BJ (cell line): ENCODE measurements around the gene POMT2. TPM values are rescaled to one million over a fixed set of nuclear protein-coding genes. Genes with fewer than 3 reads are reported as not detected.
"Not testable (repeated sequence)": the region's sequence is repeated elsewhere in the genome, so short reads cannot be mapped to it uniquely, and the experiment has no call there.

Source experiments
- CTCF ChIA-PET: fragments of 350-600 bp; formaldehyde crosslinking; extraction: SDS; loops from one replicate; lab custom pipeline; 2021; ENCODE audit warnings: antibody characterized with exemption, inconsistent platforms; lab: Yijun Ruan, JAX
- POLR2A ChIA-PET: fragments of 300-600 bp; sonication (Branson Sonifier 250); formaldehyde crosslinking; extraction: SDS; loops from one replicate; lab custom pipeline; 2021; ENCODE audit warnings: antibody characterized with exemption; lab: Charles Lee
- DNase-seq: peaks from one replicate; pipeline ENCODE4 v3.0.0-alpha.2; 2011; ENCODE audit warnings: low read depth
- H3K27me3 ChIP-seq: 2 replicates; pipeline ENCODE4 v1.6.0; 2011; ENCODE audit warnings: low read length; ENCODE audit not compliant: control insufficient read depth, insufficient read depth
- H3K36me3 ChIP-seq: 2 replicates; pipeline ENCODE4 v1.5.1; 2011; ENCODE audit warnings: low read length; ENCODE audit not compliant: control insufficient read depth, insufficient read depth
- H3K4me3 ChIP-seq: 2 replicates; pipeline ENCODE4 v1.5.1; 2011; ENCODE audit warnings: low read depth, mild to moderate bottlenecking, control low read depth, low read length
- polyA plus RNA-seq: library from polyadenylated mRNA; depleted of rRNA; stranded (reverse); fragments of >200 nt; gene quantifications from 2 replicates; pipeline ENCODE4 v1.2.3, GENCODE V29; 2011
- TF ChIP-seq, protein P1 (sequence below): IDR thresholded peaks from 2 replicates; pipeline ENCODE4 v1.5.1; 2011; ENCODE audit warnings: low read depth, mild to moderate bottlenecking, control low read depth, inconsistent platforms, low read length, moderate library complexity; ENCODE audit not compliant: insufficient read depth

The POMT2 gene
- polyA plus RNA-seq, 1 experiment: 23.3 TPM

DNA sequence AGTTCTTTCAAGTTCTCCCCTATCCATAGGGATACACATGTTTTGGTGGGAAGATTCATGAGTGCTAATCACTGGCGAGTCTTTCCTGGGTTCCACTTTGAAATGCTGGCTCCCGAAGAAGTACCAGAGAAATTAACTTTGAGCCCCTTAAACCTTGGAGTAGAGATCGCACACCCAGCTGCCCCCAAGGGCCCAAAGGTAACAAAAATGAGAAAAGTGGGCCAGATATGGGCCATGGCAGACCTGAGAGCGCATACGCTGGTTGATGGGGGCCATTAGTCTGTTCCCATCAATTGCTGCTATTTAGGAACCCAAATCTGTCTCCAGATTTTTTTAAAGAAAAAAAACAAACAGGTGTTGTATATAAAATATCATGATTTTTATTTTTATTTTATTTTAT is 2.3 kb upstream of the POMT2 start:
- TF ChIP-seq, protein P1, sequence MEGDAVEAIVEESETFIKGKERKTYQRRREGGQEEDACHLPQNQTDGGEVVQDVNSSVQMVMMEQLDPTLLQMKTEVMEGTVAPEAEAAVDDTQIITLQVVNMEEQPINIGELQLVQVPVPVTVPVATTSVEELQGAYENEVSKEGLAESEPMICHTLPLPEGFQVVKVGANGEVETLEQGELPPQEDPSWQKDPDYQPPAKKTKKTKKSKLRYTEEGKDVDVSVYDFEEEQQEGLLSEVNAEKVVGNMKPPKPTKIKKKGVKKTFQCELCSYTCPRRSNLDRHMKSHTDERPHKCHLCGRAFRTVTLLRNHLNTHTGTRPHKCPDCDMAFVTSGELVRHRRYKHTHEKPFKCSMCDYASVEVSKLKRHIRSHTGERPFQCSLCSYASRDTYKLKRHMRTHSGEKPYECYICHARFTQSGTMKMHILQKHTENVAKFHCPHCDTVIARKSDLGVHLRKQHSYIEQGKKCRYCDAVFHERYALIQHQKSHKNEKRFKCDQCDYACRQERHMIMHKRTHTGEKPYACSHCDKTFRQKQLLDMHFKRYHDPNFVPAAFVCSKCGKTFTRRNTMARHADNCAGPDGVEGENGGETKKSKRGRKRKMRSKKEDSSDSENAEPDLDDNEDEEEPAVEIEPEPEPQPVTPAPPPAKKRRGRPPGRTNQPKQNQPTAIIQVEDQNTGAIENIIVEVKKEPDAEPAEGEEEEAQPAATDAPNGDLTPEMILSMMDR: no peak
- Histone ChIP-seq H3K36me3 (no peaks in the 10 kb centered on the region), H3K27me3 (no peaks in the 10 kb centered on the region), H3K4me3 (no peak overlapping the region)
- ChIA-PET POLR2A (no interaction called here), CTCF (interaction anchor here (12.2 kb wide), 1 partner anchor 21 kb away, joined by 426 read pairs; no protein-coding TSS in a partner anchor)
- DNase-seq: no peak

DNA sequence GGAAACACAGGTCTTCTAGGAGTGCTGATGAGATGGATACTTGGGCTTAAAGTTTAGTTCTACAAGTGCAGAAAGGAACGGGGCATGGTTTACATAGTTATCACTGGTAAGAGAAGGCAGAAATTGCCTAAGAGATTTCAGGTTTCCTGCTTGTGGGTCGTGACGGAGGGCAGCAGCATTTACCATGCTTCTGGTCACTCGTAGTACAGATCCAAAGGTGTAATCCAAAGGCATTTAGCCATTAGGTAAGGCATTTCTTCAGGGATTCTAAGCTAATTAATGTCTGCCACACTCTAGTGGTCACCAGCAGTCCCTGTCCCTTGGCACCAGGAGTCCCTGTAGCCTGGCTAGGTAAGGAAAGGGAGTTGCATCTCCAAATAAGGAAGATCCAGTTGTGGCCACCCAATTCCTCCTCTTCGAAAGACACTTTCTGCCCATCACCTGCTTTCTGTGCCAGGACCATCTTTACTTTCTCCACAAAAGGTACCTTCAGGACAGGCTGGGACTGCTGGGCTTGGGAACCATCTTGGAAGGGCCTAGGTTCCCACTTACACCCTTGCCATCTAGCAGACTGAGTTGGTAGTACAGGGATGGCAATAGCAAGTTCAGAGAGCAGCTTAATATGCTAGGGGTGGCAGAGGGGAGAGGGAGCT is 1.7 kb upstream of the POMT2 start:
- POLR2A ChIA-PET: no interaction called here
- CTCF ChIA-PET: interaction anchor here (0.9 to 12.2 kb wide), 2 partner anchors 9 to 21 kb away, joined by 3 to 426 read pairs; no protein-coding TSS in a partner anchor
- TF ChIP-seq, protein P1: no peak

DNA sequence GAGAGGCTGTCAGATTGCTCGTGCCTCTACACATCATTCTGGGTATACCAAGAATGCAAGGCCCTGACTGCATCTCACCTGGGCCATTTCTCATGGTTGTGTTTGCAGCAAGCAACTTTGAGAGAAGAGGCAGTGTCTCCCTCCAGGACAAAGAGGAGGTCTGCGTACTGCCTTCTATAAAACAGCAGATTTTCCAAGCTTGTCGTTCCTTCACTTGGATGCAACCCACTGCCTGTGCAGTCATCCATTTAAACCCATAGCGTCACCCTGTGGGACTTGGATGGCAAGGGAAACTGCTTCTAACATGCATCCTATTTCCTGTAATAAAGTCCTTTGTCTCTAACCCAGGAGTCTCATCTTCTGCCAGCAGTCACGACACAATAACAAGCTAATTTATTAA is 1.3 kb downstream of the POMT2 start:
- TF ChIP-seq, protein P1: no peak
- H3K27me3 ChIP-seq: no peaks in the 10 kb centered on the region
- no peaks in the 10 kb centered on the region for H3K36me3 ChIP-seq
- CTCF ChIA-PET: interaction anchor here (12.2 kb wide), 1 partner anchor 18 kb away, joined by 426 read pairs; no protein-coding TSS in a partner anchor
- POLR2A ChIA-PET: no interaction called here
- H3K4me3 ChIP-seq: no peak overlapping the region
- no peak for DNase-seq

More for the DNA sequence above, 1.7 kb upstream of the POMT2 start:
- Histone ChIP-seq H3K4me3 (peak overlapping the region; percentile 69; the same call in 1 of the 2 replicates), H3K27me3 (no peaks in the 10 kb centered on the region), H3K36me3 (no peaks in the 10 kb centered on the region)
- DNase-seq: no peak

DNA sequence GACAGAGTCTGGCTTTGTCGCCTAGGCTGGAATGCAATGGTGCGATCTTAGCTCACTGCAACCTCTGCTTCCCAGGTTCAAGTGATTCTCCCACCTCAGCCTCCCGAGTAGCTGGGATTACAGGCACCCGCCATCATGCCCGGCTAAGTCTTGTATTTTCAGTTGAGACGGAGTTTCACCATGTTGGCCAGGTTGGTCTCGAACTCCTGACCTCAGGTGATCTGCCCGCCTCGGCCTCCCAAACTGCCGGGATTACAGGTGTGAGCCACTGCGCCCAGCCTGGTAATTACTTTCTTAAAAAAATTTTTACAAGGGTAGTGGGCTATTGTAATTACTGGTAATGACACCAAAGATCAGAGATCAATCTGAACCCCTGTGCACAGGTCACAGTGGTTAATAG is 1.9 kb downstream of the POMT2 start:
- H3K27me3 ChIP-seq, H3K4me3 ChIP-seq, DNase-seq, POLR2A ChIA-PET, H3K36me3 ChIP-seq: not testable (repeated sequence)
- CTCF ChIA-PET: interaction anchor here (12.2 kb wide), 1 partner anchor 17 kb away, joined by 426 read pairs; no protein-coding TSS in a partner anchor

DNA sequence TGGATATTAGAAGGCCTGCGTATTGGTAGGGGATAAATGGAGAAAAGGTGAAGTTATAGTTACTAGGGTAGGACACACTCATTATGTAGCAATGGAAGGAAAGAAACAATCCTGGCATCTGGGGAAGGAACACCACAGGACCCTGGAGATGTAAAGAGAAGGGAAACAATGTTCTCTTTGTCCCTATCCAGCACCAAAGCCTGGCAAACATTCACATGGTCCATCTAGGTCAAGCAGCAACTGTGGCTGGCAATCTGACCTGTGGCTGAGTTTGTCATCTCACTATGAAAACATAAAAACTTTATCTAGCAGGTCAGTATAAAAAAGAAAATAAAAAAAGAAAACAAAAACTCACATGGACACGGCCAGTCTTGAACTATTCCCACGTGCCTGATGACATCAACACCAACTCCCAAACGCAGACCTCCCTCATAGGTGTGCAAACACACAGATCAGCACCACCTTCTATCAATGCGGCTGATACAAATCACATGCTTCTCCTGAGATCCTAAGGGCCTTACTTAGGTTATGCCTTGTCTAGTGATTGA is 2.6 kb downstream of the POMT2 start:
- Histone ChIP-seq H3K27me3 (no peaks in the 10 kb centered on the region), H3K4me3 (no peak overlapping the region), H3K36me3 (no peaks in the 10 kb centered on the region)
- CTCF ChIA-PET: interaction anchor here (6.6 to 12.2 kb wide), 2 partner anchors 16 to 165 kb away, joined by 59 to 426 read pairs; no protein-coding TSS in a partner anchor
- POLR2A ChIA-PET: no interaction called here
- DNase-seq: no peak
- TF ChIP-seq, protein P1: no peak
